HepG2 (cell line): Measurements from ENCODE around the gene CEP68. TPM values are rescaled to one million over a fixed set of nuclear protein-coding genes. Genes with fewer than 3 reads are reported as not detected.

Experiments used
- ELF4 ChIP-seq: sonication (generic); formaldehyde crosslinking; IDR thresholded peaks from 2 replicates; pipeline ENCODE4 v1.5.0; 2020; ENCODE audit warnings: missing genetic modification reagents, mild to moderate bottlenecking, moderate library complexity, borderline replicate concordance
- MAFK ChIP-seq, 2 experiments: IDR thresholded peaks in 1 of 2; conservative IDR thresholded peaks in 1 of 2; 2 replicates each; pipeline ENCODE4 v1.6.1; 2011; ENCODE audit warnings: improper control_type of control experiment in 2 of 2, low read length in 2 of 2
- NFYB ChIP-seq: sonication (generic); formaldehyde crosslinking; IDR thresholded peaks from 2 replicates; pipeline ENCODE4 v1.4.0; 2020; ENCODE audit warnings: missing genetic modification reagents
- SNRNP70 ChIP-seq: fragments of 200-400 bp; formaldehyde crosslinking; IDR thresholded peaks from 2 replicates; pipeline ENCODE4 v1.6.1; 2017; ENCODE audit warnings: mild to moderate bottlenecking, low read depth, low read length, moderate library complexity
- ZNF20 ChIP-seq: sonication (generic); formaldehyde crosslinking; IDR thresholded peaks from 2 replicates; pipeline ENCODE4 v1.4.0; 2020; ENCODE audit warnings: mild to moderate bottlenecking, moderate library complexity, missing genetic modification reagents
- ZNF3 ChIP-seq: IDR thresholded peaks from 2 replicates; pipeline ENCODE4 v1.7.0; 2017; ENCODE audit warnings: inconsistent platforms
- ZNF510 ChIP-seq: sonication (generic); formaldehyde crosslinking; IDR thresholded peaks from 2 replicates; pipeline ENCODE4 v1.4.0; 2020; ENCODE audit warnings: low read depth, mild to moderate bottlenecking, missing genetic modification reagents
- ZNF607 ChIP-seq: sonication (generic); formaldehyde crosslinking; IDR thresholded peaks from 2 replicates; pipeline ENCODE4 v1.5.1; 2020; ENCODE audit warnings: missing genetic modification reagents, mild to moderate bottlenecking, borderline replicate concordance
- ZNF639 ChIP-seq: conservative IDR thresholded peaks from 2 replicates; pipeline ENCODE4 v1.6.1; 2018; ENCODE audit warnings: missing genetic modification reagents
- ZNF672 ChIP-seq: sonication (generic); formaldehyde crosslinking; IDR thresholded peaks from 2 replicates; pipeline ENCODE4 v1.8.1; 2022; ENCODE audit warnings: missing genetic modification reagents
- ZNF747 ChIP-seq: sonication (generic); formaldehyde crosslinking; IDR thresholded peaks from 2 replicates; pipeline ENCODE4 v1.8.1; 2023; ENCODE audit warnings: missing genetic modification reagents, mild to moderate bottlenecking, borderline replicate concordance
- ZSCAN12 ChIP-seq: sonication (generic); formaldehyde crosslinking; IDR thresholded peaks from 2 replicates; pipeline ENCODE4 v1.9.0; 2021; ENCODE audit warnings: mild to moderate bottlenecking, missing genetic modification reagents
- ZZZ3 ChIP-seq: sonication (generic); formaldehyde crosslinking; IDR thresholded peaks from 2 replicates; pipeline ENCODE4 v1.4.0; 2020; ENCODE audit warnings: missing genetic modification reagents, mild to moderate bottlenecking, borderline replicate concordance
- polyA plus RNA-seq, 8 experiments: library from polyadenylated mRNA; depleted of rRNA in 3 of 8; stranded (reverse) in 7 of 8; unstranded in 1 of 8; fragments of >200 nt; fragmentation: Illumina TruSeq in 4 of 8; extraction: Trizol in 4 of 8; gene quantifications; 2 replicates each; pipeline versions ENCODE4 v1.2.1 to v1.2.3, GENCODE V29; 2011 to 2016; ENCODE audit warnings: low read depth in 4 of 8, missing spikeins in 1 of 8, mixed read lengths in 1 of 8; ENCODE audit not compliant: insufficient read depth in 1 of 8
- total RNA-seq, 5 experiments: library from RNA; depleted of rRNA; stranded (reverse); fragments of >200 nt; fragmentation: Illumina TruSeq; extraction: Trizol; gene quantifications; 2 replicates each; pipeline ENCODE4 v1.2.3, GENCODE V29; 2016; ENCODE audit warnings: low read depth in 1 of 5
- TF ChIP-seq, protein P1 (sequence below), 2 experiments: fragments of 450-650 bp in 1 of 2; sonication (generic) in 1 of 2; formaldehyde crosslinking in 1 of 2; IDR thresholded peaks; 2 replicates each; pipeline versions ENCODE4 v1.6.1 to v1.8.0; 2016 to 2022; ENCODE audit warnings: antibody characterized with exemption in 1 of 2, mild to moderate bottlenecking in 1 of 2, missing genetic modification reagents in 1 of 2

The CEP68 gene
- total and polyA plus RNA-seq, 2 of the 13 experiments (the other 11 are each of a cell fraction or from before 2014, with no cell fraction given), result 5.7 to 9.3 TPM

DNA sequence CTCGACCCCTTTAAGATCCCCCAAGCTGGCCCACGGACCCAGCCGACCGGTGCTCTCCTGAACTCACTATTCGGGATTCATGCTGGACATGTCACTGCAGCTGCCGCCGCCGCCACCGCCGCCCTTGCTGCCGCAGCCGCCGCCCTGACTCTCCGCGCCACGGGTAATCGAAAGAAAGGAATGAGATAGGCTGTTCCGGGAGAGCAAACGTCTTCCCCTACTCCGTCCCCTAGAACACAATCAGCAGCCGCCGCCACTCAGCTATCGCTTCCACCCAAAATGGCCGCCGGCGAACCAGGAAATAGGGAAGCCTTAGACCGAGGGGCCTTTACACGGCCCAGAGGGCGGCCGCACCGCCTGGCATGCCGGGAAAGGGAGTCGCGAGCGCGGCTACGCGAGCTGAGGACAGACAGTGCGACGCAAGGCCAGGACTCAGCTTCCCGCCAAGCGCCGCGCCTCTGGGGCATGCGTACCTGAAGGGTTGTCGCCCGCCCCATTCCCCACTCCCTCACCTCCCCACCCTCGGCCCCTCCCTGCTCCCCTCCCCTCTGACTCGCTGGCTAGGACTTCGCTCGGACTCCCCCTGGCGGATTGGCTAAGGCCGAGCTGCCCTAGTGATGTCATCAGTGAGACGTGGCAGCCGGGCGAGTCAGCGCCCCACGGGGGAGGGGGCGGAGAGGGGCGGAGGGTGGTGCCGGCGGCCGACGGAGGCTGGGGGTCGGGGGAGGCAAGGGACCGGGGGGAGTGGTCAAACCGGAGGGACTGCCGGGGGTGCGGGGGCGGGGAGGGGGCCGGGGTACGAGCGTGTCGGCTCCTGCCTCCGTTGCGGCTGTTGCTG is 73.8 kb downstream of the CEP68 start, which contains the start of gene RAB1A (continued):
- TF ChIP-seq ZNF607 (CRISPR knock-in tag) (peak; percentile 93; the same call in 1 of the 2 replicates), ZSCAN12 (CRISPR knock-in tag) (no peak), ZNF20 (CRISPR knock-in tag) (no peak), ZNF3 (CRISPR knock-in tag) (no peak; the same call in 1 of the 2 replicates), ZNF672 (CRISPR knock-in tag) (no peak), ZNF510 (0 out of 2 replicates have a peak, but pooled peaks have one; percentile 45), ZNF747 (CRISPR knock-in tag) (peak; percentile 70; the same call in 1 of the 2 replicates), MAFK (conservative IDR thresholded peaks at IDR 0.05 in 1 of 2, IDR thresholded peaks at IDR 0.05 in 1 of 2; ENCODE audit: low read length in 2 of 2) (no peak), ELF4 (CRISPR knock-in tag) (peak; percentile 97), ZZZ3 (CRISPR knock-in tag) (0 out of 2 replicates have a peak, but pooled peaks have one; percentile 58), SNRNP70 (no peak), ZNF639 (no peak; the same call in 1 of the 2 replicates), NFYB (CRISPR knock-in tag) (peak; percentile 68)
- TF ChIP-seq, protein P1, sequence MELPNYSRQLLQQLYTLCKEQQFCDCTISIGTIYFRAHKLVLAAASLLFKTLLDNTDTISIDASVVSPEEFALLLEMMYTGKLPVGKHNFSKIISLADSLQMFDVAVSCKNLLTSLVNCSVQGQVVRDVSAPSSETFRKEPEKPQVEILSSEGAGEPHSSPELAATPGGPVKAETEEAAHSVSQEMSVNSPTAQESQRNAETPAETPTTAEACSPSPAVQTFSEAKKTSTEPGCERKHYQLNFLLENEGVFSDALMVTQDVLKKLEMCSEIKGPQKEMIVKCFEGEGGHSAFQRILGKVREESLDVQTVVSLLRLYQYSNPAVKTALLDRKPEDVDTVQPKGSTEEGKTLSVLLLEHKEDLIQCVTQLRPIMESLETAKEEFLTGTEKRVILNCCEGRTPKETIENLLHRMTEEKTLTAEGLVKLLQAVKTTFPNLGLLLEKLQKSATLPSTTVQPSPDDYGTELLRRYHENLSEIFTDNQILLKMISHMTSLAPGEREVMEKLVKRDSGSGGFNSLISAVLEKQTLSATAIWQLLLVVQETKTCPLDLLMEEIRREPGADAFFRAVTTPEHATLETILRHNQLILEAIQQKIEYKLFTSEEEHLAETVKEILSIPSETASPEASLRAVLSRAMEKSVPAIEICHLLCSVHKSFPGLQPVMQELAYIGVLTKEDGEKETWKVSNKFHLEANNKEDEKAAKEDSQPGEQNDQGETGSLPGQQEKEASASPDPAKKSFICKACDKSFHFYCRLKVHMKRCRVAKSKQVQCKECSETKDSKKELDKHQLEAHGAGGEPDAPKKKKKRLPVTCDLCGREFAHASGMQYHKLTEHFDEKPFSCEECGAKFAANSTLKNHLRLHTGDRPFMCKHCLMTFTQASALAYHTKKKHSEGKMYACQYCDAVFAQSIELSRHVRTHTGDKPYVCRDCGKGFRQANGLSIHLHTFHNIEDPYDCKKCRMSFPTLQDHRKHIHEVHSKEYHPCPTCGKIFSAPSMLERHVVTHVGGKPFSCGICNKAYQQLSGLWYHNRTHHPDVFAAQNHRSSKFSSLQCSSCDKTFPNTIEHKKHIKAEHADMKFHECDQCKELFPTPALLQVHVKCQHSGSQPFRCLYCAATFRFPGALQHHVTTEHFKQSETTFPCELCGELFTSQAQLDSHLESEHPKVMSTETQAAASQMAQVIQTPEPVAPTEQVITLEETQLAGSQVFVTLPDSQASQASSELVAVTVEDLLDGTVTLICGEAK (IDR thresholded peaks at IDR 0.05), result no peak
- TF ChIP-seq, protein P1 (CRISPR knock-in tag; IDR thresholded peaks at IDR 0.05), result no peak
